Measurements from ENCODE around the gene CDCA8. TPM values are rescaled to one million over a fixed set of nuclear protein-coding genes. Genes with fewer than 3 reads are reported as not detected.

CDCA8 gene
- total RNA-seq, 2 donors from 2014 or later, result 2.1 to 8.6 TPM

DNA sequence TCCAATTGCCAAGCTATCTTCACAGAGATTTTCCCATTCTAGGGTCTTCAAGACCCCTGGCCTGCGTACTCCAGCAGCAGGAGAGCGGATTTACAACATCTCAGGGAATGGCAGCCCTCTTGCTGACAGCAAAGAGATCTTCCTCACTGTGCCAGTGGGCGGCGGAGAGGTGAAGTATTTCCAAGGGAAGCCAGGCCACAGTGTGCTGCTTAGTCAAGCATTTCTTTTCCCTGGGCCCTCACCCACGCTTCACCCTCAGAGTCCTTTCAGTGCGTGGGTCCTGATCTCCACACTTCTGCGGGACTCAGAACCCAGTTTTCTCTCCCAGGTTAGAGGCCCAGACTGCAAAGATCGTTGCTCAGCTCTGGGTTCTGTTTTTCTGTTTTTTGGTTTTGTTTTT lies 13.1 kb downstream of the CDCA8 start:
- Histone ChIP-seq H3K9me3 (no peaks in the 10 kb centered on the region), H3K27me3 (replicated peaks; ENCODE audit: insufficient read depth) (no peaks in the 10 kb centered on the region), H3K27ac (no peak overlapping the region), H3K4me3 (no peak overlapping the region), H3K36me3 (no peaks in the 10 kb centered on the region), H3K4me1 (replicated peaks) (no peaks in the 10 kb centered on the region)
- TF ChIP-seq, protein P1, sequence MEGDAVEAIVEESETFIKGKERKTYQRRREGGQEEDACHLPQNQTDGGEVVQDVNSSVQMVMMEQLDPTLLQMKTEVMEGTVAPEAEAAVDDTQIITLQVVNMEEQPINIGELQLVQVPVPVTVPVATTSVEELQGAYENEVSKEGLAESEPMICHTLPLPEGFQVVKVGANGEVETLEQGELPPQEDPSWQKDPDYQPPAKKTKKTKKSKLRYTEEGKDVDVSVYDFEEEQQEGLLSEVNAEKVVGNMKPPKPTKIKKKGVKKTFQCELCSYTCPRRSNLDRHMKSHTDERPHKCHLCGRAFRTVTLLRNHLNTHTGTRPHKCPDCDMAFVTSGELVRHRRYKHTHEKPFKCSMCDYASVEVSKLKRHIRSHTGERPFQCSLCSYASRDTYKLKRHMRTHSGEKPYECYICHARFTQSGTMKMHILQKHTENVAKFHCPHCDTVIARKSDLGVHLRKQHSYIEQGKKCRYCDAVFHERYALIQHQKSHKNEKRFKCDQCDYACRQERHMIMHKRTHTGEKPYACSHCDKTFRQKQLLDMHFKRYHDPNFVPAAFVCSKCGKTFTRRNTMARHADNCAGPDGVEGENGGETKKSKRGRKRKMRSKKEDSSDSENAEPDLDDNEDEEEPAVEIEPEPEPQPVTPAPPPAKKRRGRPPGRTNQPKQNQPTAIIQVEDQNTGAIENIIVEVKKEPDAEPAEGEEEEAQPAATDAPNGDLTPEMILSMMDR (IDR thresholded peaks at IDR 0.05), result no peak
- no peak for TF ChIP-seq POLR2A (IDR thresholded peaks at IDR 0.05)
- no peak for TF ChIP-seq POLR2AphosphoS5 (IDR thresholded peaks at IDR 0.05)
- WGBS, result 93% methylated on average over 8 of the region's 8 CpGs
- DNase-seq (ENCODE audit: low spot score), result no peak
- intact Hi-C loops (cut with DNase I), result no loop called here

- DNase-seq (ENCODE audit: low spot score), result no peak
- no peak overlapping the region for H3K4me3 ChIP-seq
- no peaks in the 10 kb centered on the region for H3K27me3 ChIP-seq (replicated peaks; ENCODE audit: insufficient read depth)
- no peak overlapping the region for H3K27ac ChIP-seq
- intact Hi-C loops (cut with DNase I), result no loop called here
- 89% methylated on average over 4 of the region's 4 CpGs for WGBS
- no peaks in the 10 kb centered on the region for H3K4me1 ChIP-seq (replicated peaks)
- H3K36me3 ChIP-seq, result no peaks in the 10 kb centered on the region
- no peaks in the 10 kb centered on the region for H3K9me3 ChIP-seq
- TF ChIP-seq, protein P1 (IDR thresholded peaks at IDR 0.05), result no peak
- no peak for TF ChIP-seq POLR2A (IDR thresholded peaks at IDR 0.05)
- no peak for TF ChIP-seq POLR2AphosphoS5 (IDR thresholded peaks at IDR 0.05)
These were observed 16.2 kb downstream of the CDCA8 start for GRCh38 chr1:37708471-37708870.

DNA sequence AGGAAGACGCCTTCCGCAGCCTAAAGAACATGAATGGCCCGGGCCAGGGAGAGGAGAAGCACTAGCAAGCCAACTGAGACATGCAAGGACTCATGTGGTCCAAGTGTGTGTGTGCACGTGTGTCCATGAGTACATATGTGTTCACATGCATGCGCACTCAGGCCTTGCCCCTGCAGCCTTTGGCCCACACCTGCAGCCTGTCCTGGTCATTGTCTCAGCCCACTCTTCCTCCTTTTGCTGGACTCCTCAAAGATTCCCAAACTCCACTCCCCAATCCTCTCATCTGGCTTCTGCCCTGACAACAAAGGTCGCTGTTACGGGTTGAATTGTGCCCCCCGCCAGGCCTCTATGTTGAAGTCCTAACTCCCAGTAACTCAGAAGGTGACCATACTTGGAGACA lies 21.9 kb downstream of the CDCA8 start:
- TF ChIP-seq, protein P1 (IDR thresholded peaks at IDR 0.05), result no peak
- TF ChIP-seq POLR2AphosphoS5 (IDR thresholded peaks at IDR 0.05) (no peak), POLR2A (IDR thresholded peaks at IDR 0.05) (no peak)
- 85% methylated on average over 8 of the region's 8 CpGs for WGBS
- intact Hi-C loops (cut with DNase I), result no loop called here
- no peak for DNase-seq (ENCODE audit: low spot score)
- Histone ChIP-seq H3K4me3 (no peak overlapping the region), H3K4me1 (replicated peaks) (no peaks in the 10 kb centered on the region), H3K9me3 (no peaks in the 10 kb centered on the region), H3K36me3 (no peaks in the 10 kb centered on the region), H3K27ac (no peak overlapping the region), H3K27me3 (replicated peaks; ENCODE audit: insufficient read depth) (no peaks in the 10 kb centered on the region)

DNA sequence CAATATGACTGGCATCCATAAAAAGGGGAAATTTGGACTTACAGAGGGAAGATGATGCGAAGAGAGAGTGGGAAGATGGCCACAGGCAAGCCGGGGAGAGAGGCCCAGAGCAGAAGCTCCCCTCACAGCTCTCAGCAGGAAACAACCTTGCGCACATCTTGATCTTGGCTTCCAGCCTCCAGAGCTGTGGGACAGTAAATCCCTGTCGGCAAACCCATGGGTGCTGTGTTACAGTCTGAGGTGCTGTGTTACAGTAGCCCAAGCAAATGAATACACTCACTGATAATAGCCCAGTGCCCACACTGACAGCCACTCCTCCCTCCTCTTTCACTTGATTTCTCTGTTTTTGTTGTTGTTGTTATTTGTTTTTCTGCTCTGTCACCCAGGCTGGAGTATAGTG lies 22.4 kb downstream of the CDCA8 start:
- intact Hi-C loops (cut with DNase I), result no loop called here
- DNase-seq (ENCODE audit: low spot score), result no peak

GRCh38 chr1:37716321-37716720 lies 24.0 kb downstream of the CDCA8 start:
- Histone ChIP-seq H3K27ac (no peak overlapping the region), H3K4me3 (no peak overlapping the region), H3K36me3 (no peaks in the 10 kb centered on the region), H3K4me1 (replicated peaks) (no peaks in the 10 kb centered on the region), H3K9me3 (no peaks in the 10 kb centered on the region), H3K27me3 (replicated peaks; ENCODE audit: insufficient read depth) (no peaks in the 10 kb centered on the region)
- intact Hi-C loops (cut with DNase I), result no loop called here
- WGBS, result 96% methylated on average over 4 of the region's 4 CpGs
- TF ChIP-seq, protein P1 (IDR thresholded peaks at IDR 0.05), result no peak
- no peak for TF ChIP-seq POLR2A (IDR thresholded peaks at IDR 0.05)
- no peak for TF ChIP-seq POLR2AphosphoS5 (IDR thresholded peaks at IDR 0.05)
- DNase-seq (ENCODE audit: low spot score), result no peak

More for the DNA sequence above, 22.4 kb downstream of the CDCA8 start:
- no peaks in the 10 kb centered on the region for H3K4me1 ChIP-seq (replicated peaks)
- 82% methylated on average over 4 of the region's 4 CpGs for WGBS
- no peak overlapping the region for H3K4me3 ChIP-seq
- no peak for TF ChIP-seq POLR2A (IDR thresholded peaks at IDR 0.05)
- no peak for TF ChIP-seq POLR2AphosphoS5 (IDR thresholded peaks at IDR 0.05)
- TF ChIP-seq, protein P1 (IDR thresholded peaks at IDR 0.05), result no peak
- no peaks in the 10 kb centered on the region for H3K27me3 ChIP-seq (replicated peaks; ENCODE audit: insufficient read depth)
- no peak overlapping the region for H3K27ac ChIP-seq
- H3K36me3 ChIP-seq, result no peaks in the 10 kb centered on the region
- no peaks in the 10 kb centered on the region for H3K9me3 ChIP-seq
